Fibroblast of lung (primary cell): ENCODE measurements around the gene GNAO1.

Source experiments
- CTCF ChIP-seq, 2 donors: IDR thresholded peaks in 1 of 2; conservative IDR thresholded peaks in 1 of 2; 1 replicate in 1 of 2; 2 replicates in 1 of 2; pipeline ENCODE4 v1.5.1; 2011 to 2012; ENCODE audit warnings: low read length in 2 of 2, control low read depth in 1 of 2, inconsistent platforms in 1 of 2, low read depth in 1 of 2, mild to moderate bottlenecking in 1 of 2
- EZH2 ChIP-seq: IDR thresholded peaks from 2 replicates; pipeline ENCODE4 v1.5.1; 2012; ENCODE audit warnings: low read length, control low read depth, mild to moderate bottlenecking; ENCODE audit errors: missing control alignments

GRCh38 chr16:56372013-56372634 lies 180.8 kb downstream of the GNAO1 start:
- no peak for TF ChIP-seq CTCF (conservative IDR thresholded peaks at IDR 0.05 in 1 of 2, IDR thresholded peaks at IDR 0.05 in 1 of 2; ENCODE audit: low read depth in 1 of 2, low read length in 2 of 2)
- TF ChIP-seq EZH2: no peak
